DND-41 (cell line): ENCODE measurements around the gene CCN5.

Experiments used
- ATAC-seq: fragments of 200-7000 bp; cut with Tn5 transposase; 3 replicates; pipeline ENCODE4 v1.9.1; 2021; ENCODE audit warnings: low read depth; ENCODE audit not compliant: insufficient read depth
- DNase-seq: peaks from one replicate; pipeline ENCODE4 v3.0.0-alpha.2; 2020
- H2AFZ ChIP-seq: 2 replicates; pipeline ENCODE4 v1.6.0; 2012; ENCODE audit warnings: low read depth, low read length
- H3K27ac ChIP-seq: 2 replicates; pipeline ENCODE4 v1.5.1; 2012; ENCODE audit warnings: low read length, inconsistent platforms
- H3K27me3 ChIP-seq: fragments of 200-600 bp; sonication (generic); 2 replicates; pipeline ENCODE4 v1.6.0; 2012; ENCODE audit warnings: low read length, mild to moderate bottlenecking, inconsistent platforms; ENCODE audit not compliant: insufficient read depth, poor library complexity
- H3K36me3 ChIP-seq: 2 replicates; pipeline ENCODE4 v1.5.1; 2012; ENCODE audit warnings: low read length, inconsistent platforms; ENCODE audit not compliant: insufficient read depth
- H3K4me1 ChIP-seq: 2 replicates; pipeline ENCODE4 v1.5.1; 2012; ENCODE audit warnings: mild to moderate bottlenecking, low read length; ENCODE audit not compliant: insufficient read depth
- H3K4me2 ChIP-seq: 2 replicates; pipeline ENCODE4 v1.6.0; 2012; ENCODE audit warnings: mild to moderate bottlenecking, moderate library complexity, low read length, inconsistent platforms; ENCODE audit not compliant: insufficient read depth
- H3K4me3 ChIP-seq, 2 experiments: fragments of 200-600 bp in 1 of 2; shearing (Covaris generic) in 1 of 2; 2 replicates each; pipeline ENCODE4 v1.5.1; 2012 to 2016; ENCODE audit warnings: inconsistent platforms in 2 of 2, low read length in 2 of 2, mild to moderate bottlenecking in 2 of 2, low read depth in 1 of 2, moderate library complexity in 1 of 2
- H3K79me2 ChIP-seq: 2 replicates; pipeline ENCODE4 v1.6.0; 2012; ENCODE audit warnings: low read length, inconsistent platforms; ENCODE audit not compliant: insufficient read depth
- H3K9ac ChIP-seq: 2 replicates; pipeline ENCODE4 v1.6.0; 2012; ENCODE audit warnings: low read depth, mild to moderate bottlenecking, inconsistent platforms, low read length, moderate library complexity
- H3K9me3 ChIP-seq: 2 replicates; pipeline ENCODE4 v1.5.1; 2012; ENCODE audit warnings: low read length, moderate library complexity, mild to moderate bottlenecking, inconsistent platforms; ENCODE audit not compliant: insufficient read depth, severe bottlenecking
- H4K20me1 ChIP-seq: 2 replicates; pipeline ENCODE4 v1.6.0; 2012; ENCODE audit warnings: low read length; ENCODE audit not compliant: insufficient read depth
- EZH2 ChIP-seq: IDR thresholded peaks from 3 replicates; pipeline ENCODE4 v1.6.1; 2012; ENCODE audit warnings: borderline replicate concordance, low read depth, mild to moderate bottlenecking, moderate library complexity, low read length, inconsistent platforms; ENCODE audit not compliant: severe bottlenecking
- TF ChIP-seq, protein P1 (sequence below): IDR thresholded peaks from 2 replicates; pipeline ENCODE4 v1.5.1; 2012; ENCODE audit warnings: borderline replicate concordance, low read length, moderate library complexity, mild to moderate bottlenecking; ENCODE audit not compliant: poor library complexity, severe bottlenecking; ENCODE audit errors: extremely low read depth

The CCN5 gene

GRCh38 chr20:44770484-44771171 lies 55.5 kb downstream of the CCN5 start:
- DNase-seq (peak; percentile 17), ATAC-seq (no peak)
- Histone ChIP-seq H3K27me3 (peaks cover 13% of the 10 kb centered on the region), H3K79me2 (no peaks in the 10 kb centered on the region), H3K36me3 (no peaks in the 10 kb centered on the region), H3K4me1 (no peaks in the 10 kb centered on the region), H3K9ac (no peak overlapping the region), H2AFZ (no peak overlapping the region), H3K27ac (no peak overlapping the region), H3K4me3 (no peak overlapping the region), H3K9me3 (no peaks in the 10 kb centered on the region), H4K20me1 (no peaks in the 10 kb centered on the region), H3K4me2 (no peak overlapping the region)
- TF ChIP-seq EZH2 = no peak
- TF ChIP-seq, protein P1, sequence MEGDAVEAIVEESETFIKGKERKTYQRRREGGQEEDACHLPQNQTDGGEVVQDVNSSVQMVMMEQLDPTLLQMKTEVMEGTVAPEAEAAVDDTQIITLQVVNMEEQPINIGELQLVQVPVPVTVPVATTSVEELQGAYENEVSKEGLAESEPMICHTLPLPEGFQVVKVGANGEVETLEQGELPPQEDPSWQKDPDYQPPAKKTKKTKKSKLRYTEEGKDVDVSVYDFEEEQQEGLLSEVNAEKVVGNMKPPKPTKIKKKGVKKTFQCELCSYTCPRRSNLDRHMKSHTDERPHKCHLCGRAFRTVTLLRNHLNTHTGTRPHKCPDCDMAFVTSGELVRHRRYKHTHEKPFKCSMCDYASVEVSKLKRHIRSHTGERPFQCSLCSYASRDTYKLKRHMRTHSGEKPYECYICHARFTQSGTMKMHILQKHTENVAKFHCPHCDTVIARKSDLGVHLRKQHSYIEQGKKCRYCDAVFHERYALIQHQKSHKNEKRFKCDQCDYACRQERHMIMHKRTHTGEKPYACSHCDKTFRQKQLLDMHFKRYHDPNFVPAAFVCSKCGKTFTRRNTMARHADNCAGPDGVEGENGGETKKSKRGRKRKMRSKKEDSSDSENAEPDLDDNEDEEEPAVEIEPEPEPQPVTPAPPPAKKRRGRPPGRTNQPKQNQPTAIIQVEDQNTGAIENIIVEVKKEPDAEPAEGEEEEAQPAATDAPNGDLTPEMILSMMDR = no peak

DNA sequence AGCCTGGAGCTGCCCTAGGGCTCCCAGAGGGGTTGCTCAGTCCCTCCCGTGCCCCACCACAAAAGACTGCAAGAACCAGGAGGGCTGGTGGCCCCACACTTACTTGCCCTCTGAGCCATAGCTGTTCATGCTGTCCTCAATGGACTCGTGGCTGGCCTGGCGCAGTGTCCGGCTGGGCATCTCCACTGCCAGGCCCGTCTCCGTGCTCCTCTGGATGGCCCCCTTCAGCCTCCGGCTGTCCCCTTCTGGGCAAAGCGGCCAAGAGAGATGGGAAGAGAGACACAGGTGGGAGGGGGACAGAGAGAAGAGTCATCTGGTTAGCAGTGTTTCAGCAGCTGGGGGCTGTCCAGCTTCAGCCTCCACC lies 56.0 kb downstream of the CCN5 start:
- no peak for DNase-seq
- no peak overlapping the region for H3K9ac ChIP-seq
- no peak overlapping the region for H3K27ac ChIP-seq

GRCh38 chr20:44772636-44773035 lies 57.5 kb downstream of the CCN5 start:
- H3K9ac ChIP-seq = no peak overlapping the region
- no peak overlapping the region for H3K4me3 ChIP-seq
- H3K79me2 ChIP-seq = no peaks in the 10 kb centered on the region
- H3K4me2 ChIP-seq = no peak overlapping the region
- H3K9me3 ChIP-seq = no peaks in the 10 kb centered on the region
- DNase-seq = no peak
- TF ChIP-seq, protein P1 = no peak
- no peak for TF ChIP-seq EZH2
- no peaks in the 10 kb centered on the region for H3K4me1 ChIP-seq
- H3K36me3 ChIP-seq = no peaks in the 10 kb centered on the region
- H2AFZ ChIP-seq = no peak overlapping the region
- no peak overlapping the region for H3K27ac ChIP-seq
- no peak for ATAC-seq
- H4K20me1 ChIP-seq = no peaks in the 10 kb centered on the region
- H3K27me3 ChIP-seq = peaks cover 7% of the 10 kb centered on the region

More for the DNA sequence above, 56.0 kb downstream of the CCN5 start:
- H2AFZ ChIP-seq = no peak overlapping the region
- ATAC-seq = no peak
- peaks cover 13% of the 10 kb centered on the region for H3K27me3 ChIP-seq
- H3K4me3 ChIP-seq = no peak overlapping the region
- TF ChIP-seq, protein P1 = no peak
- TF ChIP-seq EZH2 = no peak
- H4K20me1 ChIP-seq = no peaks in the 10 kb centered on the region
- no peaks in the 10 kb centered on the region for H3K79me2 ChIP-seq
- no peaks in the 10 kb centered on the region for H3K36me3 ChIP-seq
- no peaks in the 10 kb centered on the region for H3K9me3 ChIP-seq
- no peak overlapping the region for H3K4me2 ChIP-seq
- H3K4me1 ChIP-seq = no peaks in the 10 kb centered on the region
